ENCODE measurements around the gene F5.

F5 gene

GRCh38 chr1:169588112-169588511, 1.8 kb upstream of the F5 start:
- DNase-seq = no peak

GRCh38 chr1:169586067-169586394, 250 bp downstream of the F5 start:
- no peak for DNase-seq

GRCh38 chr1:169585181-169585580, 1.1 kb downstream of the F5 start:
- no peak for DNase-seq

- no peak for DNase-seq
Observed at GRCh38 chr1:169584483-169585144, 1.7 kb downstream of the F5 start.

GRCh38 chr1:169577981-169578738, 8.1 kb downstream of the F5 start:
- DNase-seq = no peak

GRCh38 chr1:169576935-169577331, 9.3 kb downstream of the F5 start:
- no peak for DNase-seq

GRCh38 chr1:169576241-169576934, 9.9 kb downstream of the F5 start:
- DNase-seq = no peak

- no peak for DNase-seq
Observed at GRCh38 chr1:169574336-169574735, 11.9 kb downstream of the F5 start.

- DNase-seq = no peak
Observed at GRCh38 chr1:169572187-169572586, 14.1 kb downstream of the F5 start.

- DNase-seq = no peak
Observed at GRCh38 chr1:169571450-169571849, 14.8 kb downstream of the F5 start.

GRCh38 chr1:169570172-169570574, 16.1 kb downstream of the F5 start:
- DNase-seq = no peak

GRCh38 chr1:169568497-169568896, 17.8 kb downstream of the F5 start:
- no peak for DNase-seq

GRCh38 chr1:169565335-169566271, 20.7 kb downstream of the F5 start:
- no peak for DNase-seq

GRCh38 chr1:169563650-169564049, 22.6 kb downstream of the F5 start:
- DNase-seq = no peak

- DNase-seq = no peak
Observed at GRCh38 chr1:169563019-169563615, 23.2 kb downstream of the F5 start.

- no peak for DNase-seq
Observed at GRCh38 chr1:169561692-169562091, 24.6 kb downstream of the F5 start.

GRCh38 chr1:169557131-169557530, 29.1 kb downstream of the F5 start:
- no peak for DNase-seq

- no peak for DNase-seq
Observed at GRCh38 chr1:169550294-169550693, 36.0 kb downstream of the F5 start.

- DNase-seq = no peak
Observed at GRCh38 chr1:169548282-169548681, 38.0 kb downstream of the F5 start.

- DNase-seq = peak; percentile 65
Observed at GRCh38 chr1:169546087-169546995, 39.9 kb downstream of the F5 start.

GRCh38 chr1:169545472-169545871, 40.8 kb downstream of the F5 start:
- DNase-seq = no peak

All from NCI-H2107 (cell line).